Hepatocyte (in vitro differentiated cells): Measurements from ENCODE around the gene CMTM5.

ENCODE experiments used
- EZH2 ChIP-seq: fragments of 200-600 bp; sonication (generic); IDR thresholded peaks from 2 replicates; pipeline ENCODE4 v1.6.1; 2016; ENCODE audit warnings: antibody characterized with exemption, mild to moderate bottlenecking, borderline replicate concordance
- EZH2phosphoT487 ChIP-seq: fragments of 200-600 bp; sonication (generic); IDR thresholded peaks from one replicate; pipeline ENCODE4 v1.6.1; 2018; ENCODE audit warnings: antibody characterized with exemption, mild to moderate bottlenecking, low read depth, moderate library complexity; ENCODE audit not compliant: unreplicated experiment, severe bottlenecking
- TF ChIP-seq, protein P1 (sequence below): fragments of 200-600 bp; sonication (generic); IDR thresholded peaks from 2 replicates; pipeline ENCODE4 v1.5.1; 2016; ENCODE audit warnings: antibody characterized with exemption, mild to moderate bottlenecking; ENCODE audit not compliant: poor library complexity

DNA sequence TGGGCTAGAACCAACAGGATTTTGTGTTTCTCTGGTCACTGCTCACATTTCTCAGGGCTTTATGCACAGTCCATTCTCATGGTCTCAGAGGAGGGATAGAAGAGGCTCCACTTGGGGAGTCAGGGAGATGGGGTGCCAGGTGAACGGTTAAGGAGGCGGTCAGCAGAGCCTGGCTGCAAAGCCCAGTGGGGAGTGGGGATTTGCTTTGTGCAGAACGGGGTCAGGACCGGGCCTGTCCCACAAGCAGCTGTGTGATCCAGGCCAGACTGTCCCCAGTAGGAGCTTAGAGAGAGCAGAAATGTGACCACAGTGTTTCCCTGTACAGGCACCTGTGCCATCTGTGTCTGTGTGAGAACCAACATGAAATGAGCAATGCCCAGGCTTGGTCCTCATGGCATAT is 4.1 kb downstream of the CMTM5 start:
- TF ChIP-seq, protein P1, sequence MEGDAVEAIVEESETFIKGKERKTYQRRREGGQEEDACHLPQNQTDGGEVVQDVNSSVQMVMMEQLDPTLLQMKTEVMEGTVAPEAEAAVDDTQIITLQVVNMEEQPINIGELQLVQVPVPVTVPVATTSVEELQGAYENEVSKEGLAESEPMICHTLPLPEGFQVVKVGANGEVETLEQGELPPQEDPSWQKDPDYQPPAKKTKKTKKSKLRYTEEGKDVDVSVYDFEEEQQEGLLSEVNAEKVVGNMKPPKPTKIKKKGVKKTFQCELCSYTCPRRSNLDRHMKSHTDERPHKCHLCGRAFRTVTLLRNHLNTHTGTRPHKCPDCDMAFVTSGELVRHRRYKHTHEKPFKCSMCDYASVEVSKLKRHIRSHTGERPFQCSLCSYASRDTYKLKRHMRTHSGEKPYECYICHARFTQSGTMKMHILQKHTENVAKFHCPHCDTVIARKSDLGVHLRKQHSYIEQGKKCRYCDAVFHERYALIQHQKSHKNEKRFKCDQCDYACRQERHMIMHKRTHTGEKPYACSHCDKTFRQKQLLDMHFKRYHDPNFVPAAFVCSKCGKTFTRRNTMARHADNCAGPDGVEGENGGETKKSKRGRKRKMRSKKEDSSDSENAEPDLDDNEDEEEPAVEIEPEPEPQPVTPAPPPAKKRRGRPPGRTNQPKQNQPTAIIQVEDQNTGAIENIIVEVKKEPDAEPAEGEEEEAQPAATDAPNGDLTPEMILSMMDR, result no peak
- no peak for TF ChIP-seq EZH2phosphoT487
- no peak for TF ChIP-seq EZH2
